Pancreas (tissue), 10 donors: ENCODE measurements around the gene CCDC136. TPM values are rescaled to one million over a fixed set of nuclear protein-coding genes. Genes with fewer than 3 reads are reported as not detected.

Experiments
- ATAC-seq, 4 donors: fragments of 200-7000 bp; cut with Tn5 transposase; one replicate each; pipeline versions ENCODE4 v1.8.0 to v1.9.1; 2020; ENCODE audit warnings: mild to moderate bottlenecking in 4 of 4, moderate library complexity in 4 of 4
- DNase-seq, 6 donors: peaks; one replicate each; pipeline ENCODE4 v3.0.0-alpha.2; 2020
- FAIRE-seq: peaks from 2 replicates; lab custom pipeline; 2012; peaks lifted over from hg19 to GRCh38; lab: Jason Lieb, UNC
- H3K27ac ChIP-seq, 4 donors: fragments of 200-600 bp; sonication (generic); 1 replicate in 3 of 4; 2 replicates in 1 of 4; pipeline versions ENCODE4 v1.5.0 to v1.8.0; 2020
- H3K27me3 ChIP-seq, 4 donors: fragments of 200-600 bp; one replicate each; pipeline ENCODE4 v1.8.0; 2021
- H3K36me3 ChIP-seq, 3 donors: fragments of 200-600 bp; sonication (generic) in 1 of 3; one replicate each; pipeline versions ENCODE4 v1.5.0 to v1.8.0; 2020 to 2021
- H3K4me1 ChIP-seq, 3 donors: fragments of 200-600 bp; one replicate each; pipeline ENCODE4 v1.8.0; 2021
- H3K4me3 ChIP-seq, 4 donors: fragments of 200-600 bp; sonication (generic) in 2 of 4; one replicate each; pipeline versions ENCODE4 v1.5.0 to v1.8.0; 2020 to 2021
- H3K9me3 ChIP-seq, 4 donors: fragments of 200-600 bp; one replicate each; pipeline ENCODE4 v1.8.0; 2021
- CTCF ChIP-seq, 4 donors: fragments of 200-600 bp; sonication (generic) in 3 of 4; IDR thresholded peaks; one replicate each; pipeline versions ENCODE4 v1.5.0 to v1.8.0; 2021; ENCODE audit warnings: antibody characterized with exemption in 4 of 4
- WGBS, 2 donors: extraction: QIAGEN DNeasy Blood & Tissue Kit; methylation state at CpG; one replicate each; pipeline ENCODE4 v1.1.7; 2013; 5-methylcytosine and 5-hydroxymethylcytosine counted together
- intact Hi-C, 3 donors: fragments of 100-400 bp; cut with DNase I; formaldehyde crosslinking; loops; one replicate each; pipeline versions ENCODE4 v1.11.1 to v1.14.2; 2022
- polyA plus RNA-seq, 2 donors: library from polyadenylated mRNA; stranded (reverse); fragments of 200-250 nt; gene quantifications; one replicate each; pipeline ENCODE4 v1.2.3, GENCODE V29; 2013
- total RNA-seq, 6 donors: library from RNA; stranded (reverse); fragmentation: NEBNext Ultra II Directional in 4 of 6; extraction: Animal tissue kit (Norgen Biotek cat#: 25700) in 4 of 6; gene quantifications; one replicate each; pipeline versions ENCODE4 v1.2.1 to v1.2.4, GENCODE V29; 2021 to 2023
- donor health status: healthy with polysubstance abuse.
- donor health status: DM: no; HTN: no; CAD: no; lungs with moderate emphysema.
- donor health status: DM: no; HTN: no; CAD: no.
- donor health status: control.
- donor health status: control.
- donor health status: Bipolar disorder and iron deficiency.
- donor health status: DM: yes; HTN: yes; CAD: no.
- donor health status: DM: no; HTN: no; CAD: no.
- donor health status: DM: no; HTN: no; CAD: no.
- donor health status: DM: yes; HTN: yes; CAD: no.

Gene CCDC136
- total and polyA plus RNA-seq, 8 donors: 0.66 to 2.9 (median 1.3) TPM

GRCh38 chr7:128867241-128867640 is 75.5 kb downstream of the CCDC136 start:
- 82 to 93% methylated on average over 4 of the region's 4 CpGs for whole genome bisulfite sequencing, 2 donors
- H3K27ac ChIP-seq: no peak overlapping the region
- no peaks in the 10 kb centered on the region for H3K9me3 ChIP-seq
- no peak for ATAC-seq
- no peaks in the 10 kb centered on the region for H3K27me3 ChIP-seq
- FAIRE-seq: no peak
- peaks cover 7 to 12% (median 7%) of the 10 kb centered on the region in 3 donors for H3K4me1 ChIP-seq
- no peaks in the 10 kb centered on the region for H3K36me3 ChIP-seq
- no peak overlapping the region for H3K4me3 ChIP-seq
- no peak for DNase-seq
- intact Hi-C loops: no loop called here
- no peak for TF ChIP-seq CTCF (IDR thresholded peaks at IDR 0.05)

- no peaks in the 10 kb centered on the region for H3K27me3 ChIP-seq
- ATAC-seq: no peak
Measured at GRCh38 chr7:128867842-128868623, 76.3 kb downstream of the CCDC136 start.

DNA sequence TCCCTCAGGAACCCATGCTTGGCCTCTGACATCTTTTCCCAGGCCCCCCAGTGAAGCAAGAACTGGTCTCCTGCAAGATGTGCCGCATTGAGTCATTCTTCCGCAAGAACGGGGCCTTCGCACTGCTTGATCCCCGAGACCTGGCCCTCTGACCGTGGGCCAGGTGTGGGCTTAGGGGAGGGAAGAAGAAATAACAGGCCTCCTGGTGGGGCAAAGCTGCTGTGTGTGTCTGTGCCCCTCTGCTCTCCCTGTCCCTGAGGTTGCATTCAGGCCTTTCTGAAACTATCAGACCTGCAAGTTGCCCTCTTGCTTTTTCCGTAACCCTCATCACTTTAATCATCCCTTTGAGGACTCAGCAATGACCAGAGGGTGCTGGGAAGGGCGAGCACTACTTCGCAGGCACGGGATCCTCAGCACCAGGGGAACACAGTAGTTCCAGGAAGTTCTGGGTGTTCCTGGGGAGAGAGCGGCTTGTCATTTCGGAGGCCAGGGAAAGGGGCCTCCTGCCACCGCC is 76.9 kb downstream of the CCDC136 start:
- H3K27me3 ChIP-seq: no peaks in the 10 kb centered on the region
- DNase-seq: peak in 1 of 6 donors; percentile 34
- intact Hi-C loops: no loop called here
- 38 to 39% methylated on average over 13 of the region's 13 CpGs for WGBS, 2 donors
- no peak for FAIRE-seq
- peak; percentile 26 to 46 (median 35) for ATAC-seq
- no peak for TF ChIP-seq CTCF (IDR thresholded peaks at IDR 0.05)
- peak overlapping the region; percentile 33 to 80 (median 68) for H3K4me3 ChIP-seq
- H3K4me1 ChIP-seq: peaks cover 5 to 9% (median 7%) of the 10 kb centered on the region in 3 donors
- H3K36me3 ChIP-seq: no peaks in the 10 kb centered on the region
- H3K9me3 ChIP-seq: no peaks in the 10 kb centered on the region
- H3K27ac ChIP-seq: no peak overlapping the region

More at GRCh38 chr7:128867842-128868623, 76.3 kb downstream of the CCDC136 start:
- Histone ChIP-seq H3K4me1 (peaks cover 7 to 11% (median 7%) of the 10 kb centered on the region in 3 donors), H3K27ac (no peak overlapping the region), H3K9me3 (no peaks in the 10 kb centered on the region), H3K36me3 (no peaks in the 10 kb centered on the region), H3K4me3 (no peak overlapping the region)
- WGBS, 2 donors: 74 to 79% methylated on average over 11 of the region's 11 CpGs
- intact Hi-C loops: no loop called here
- TF ChIP-seq CTCF (IDR thresholded peaks at IDR 0.05): no peak
- peak in 1 of 6 donors; percentile 54 for DNase-seq
- FAIRE-seq: no peak

GRCh38 chr7:128869138-128869943 is 77.6 kb downstream of the CCDC136 start:
- TF ChIP-seq CTCF (IDR thresholded peaks at IDR 0.05): no peak
- Histone ChIP-seq H3K36me3 (no peaks in the 10 kb centered on the region), H3K4me1 (peaks cover 0 to 7% (median 5%) of the 10 kb centered on the region in 3 donors), H3K27me3 (no peaks in the 10 kb centered on the region), H3K27ac (no peak overlapping the region), H3K4me3 (peak overlapping the region; percentile 33 to 80 (median 68)), H3K9me3 (no peaks in the 10 kb centered on the region)
- ATAC-seq (peak; percentile 87 to 91 (median 90)), FAIRE-seq (no peak), DNase-seq (peak; percentile 42 to 88 (median 72))
- intact Hi-C loops: no loop called here
- WGBS, 2 donors: 0 to 1% methylated on average over 69 to 86 of the region's 86 CpGs
